IPS-18a (cell line): ENCODE results near the gene MAPK4.
"Not testable (repeated sequence)": the region's sequence is repeated elsewhere in the genome, so short reads cannot be mapped to it uniquely, and the experiment has no call there.

Experiments
- H3K27ac ChIP-seq: one replicate; pipeline ENCODE4 v1.5.1; 2013; ENCODE audit warnings: low read length
- H3K27me3 ChIP-seq: one replicate; pipeline ENCODE4 v1.6.1; 2013; ENCODE audit warnings: mild to moderate bottlenecking, low read length; ENCODE audit not compliant: control insufficient read depth, insufficient read depth
- H3K36me3 ChIP-seq: one replicate; pipeline ENCODE4 v1.6.1; 2013; ENCODE audit warnings: low read depth, low read length; ENCODE audit not compliant: control insufficient read depth
- H3K4me1 ChIP-seq: one replicate; pipeline ENCODE4 v1.6.1; 2013; ENCODE audit warnings: low read depth, low read length; ENCODE audit not compliant: control insufficient read depth
- H3K4me3 ChIP-seq: one replicate; pipeline ENCODE4 v1.5.1; 2013; ENCODE audit warnings: low read length
- H3K9ac ChIP-seq: one replicate; pipeline ENCODE4 v1.6.1; 2013; ENCODE audit warnings: mild to moderate bottlenecking, low read length, moderate library complexity
- H3K9me3 ChIP-seq: one replicate; pipeline ENCODE4 v1.6.1; 2013; ENCODE audit warnings: low read depth, low read length; ENCODE audit not compliant: control insufficient read depth

The MAPK4 gene

GRCh38 chr18:50749945-50750344 lies 190.1 kb downstream of the MAPK4 start:
- H3K27ac ChIP-seq: no peak overlapping the region
- H3K27me3 ChIP-seq: no peaks in the 10 kb centered on the region

GRCh38 chr18:50750546-50750945 lies 190.7 kb downstream of the MAPK4 start:
- Histone ChIP-seq H3K4me1 (peaks cover 23% of the 10 kb centered on the region), H3K27ac (no peak overlapping the region), H3K36me3 (no peaks in the 10 kb centered on the region), H3K9ac (no peak overlapping the region), H3K27me3 (no peaks in the 10 kb centered on the region), H3K4me3 (no peak overlapping the region), H3K9me3 (no peaks in the 10 kb centered on the region)

More at GRCh38 chr18:50749945-50750344, 190.1 kb downstream of the MAPK4 start:
- Histone ChIP-seq H3K4me1 (peaks cover 23% of the 10 kb centered on the region), H3K4me3 (no peak overlapping the region), H3K9me3 (no peaks in the 10 kb centered on the region), H3K36me3 (no peaks in the 10 kb centered on the region), H3K9ac (no peak overlapping the region)

GRCh38 chr18:50751490-50751889 lies 191.6 kb downstream of the MAPK4 start:
- Histone ChIP-seq H3K36me3 (no peaks in the 10 kb centered on the region), H3K4me1 (peaks cover 23% of the 10 kb centered on the region), H3K9ac (no peak overlapping the region), H3K4me3 (no peak overlapping the region), H3K27me3 (no peaks in the 10 kb centered on the region), H3K9me3 (no peaks in the 10 kb centered on the region), H3K27ac (no peak overlapping the region)

GRCh38 chr18:50751947-50752346 lies 192.1 kb downstream of the MAPK4 start:
- Histone ChIP-seq H3K9me3 (no peaks in the 10 kb centered on the region), H3K4me3 (no peak overlapping the region), H3K36me3 (no peaks in the 10 kb centered on the region), H3K4me1 (peaks cover 23% of the 10 kb centered on the region), H3K27ac (no peak overlapping the region), H3K9ac (no peak overlapping the region), H3K27me3 (no peaks in the 10 kb centered on the region)

GRCh38 chr18:50753311-50753710 lies 193.4 kb downstream of the MAPK4 start:
- Histone ChIP-seq H3K27ac (no peak overlapping the region), H3K9me3 (no peaks in the 10 kb centered on the region), H3K4me1 (peaks cover 19% of the 10 kb centered on the region), H3K9ac (no peak overlapping the region), H3K27me3 (no peaks in the 10 kb centered on the region), H3K4me3 (no peak overlapping the region), H3K36me3 (no peaks in the 10 kb centered on the region)

GRCh38 chr18:50754297-50754696 lies 194.4 kb downstream of the MAPK4 start:
- Histone ChIP-seq H3K36me3 (no peaks in the 10 kb centered on the region), H3K9me3 (no peaks in the 10 kb centered on the region), H3K27ac (no peak overlapping the region), H3K9ac (no peak overlapping the region), H3K4me3 (no peak overlapping the region), H3K4me1 (peaks cover 9% of the 10 kb centered on the region), H3K27me3 (no peaks in the 10 kb centered on the region)

- H3K9ac ChIP-seq: no peak overlapping the region
- H3K36me3 ChIP-seq: no peaks in the 10 kb centered on the region
- H3K27me3 ChIP-seq: no peaks in the 10 kb centered on the region
- H3K4me1 ChIP-seq: no peaks in the 10 kb centered on the region
- no peak overlapping the region for H3K4me3 ChIP-seq
- no peaks in the 10 kb centered on the region for H3K9me3 ChIP-seq
- H3K27ac ChIP-seq: no peak overlapping the region
Observed at GRCh38 chr18:50757358-50757757, 197.5 kb downstream of the MAPK4 start.

GRCh38 chr18:50769463-50769862 lies 209.6 kb downstream of the MAPK4 start:
- Histone ChIP-seq H3K27me3 (no peaks in the 10 kb centered on the region), H3K4me1 (no peaks in the 10 kb centered on the region), H3K9ac (no peak overlapping the region), H3K27ac (no peak overlapping the region), H3K36me3 (no peaks in the 10 kb centered on the region), H3K9me3 (no peaks in the 10 kb centered on the region), H3K4me3 (no peak overlapping the region)

- Histone ChIP-seq H3K4me3 (no peak overlapping the region), H3K4me1 (peaks cover 7% of the 10 kb centered on the region), H3K9ac (no peak overlapping the region), H3K36me3 (no peaks in the 10 kb centered on the region), H3K27me3 (no peaks in the 10 kb centered on the region), H3K9me3 (no peaks in the 10 kb centered on the region), H3K27ac (no peak overlapping the region)
Observed at GRCh38 chr18:50775207-50775606, 215.3 kb downstream of the MAPK4 start.

GRCh38 chr18:50775726-50776125 lies 215.8 kb downstream of the MAPK4 start:
- H3K27me3 ChIP-seq: no peaks in the 10 kb centered on the region
- H3K9ac ChIP-seq: no peak overlapping the region
- peaks cover 11% of the 10 kb centered on the region for H3K4me1 ChIP-seq
- no peaks in the 10 kb centered on the region for H3K9me3 ChIP-seq
- H3K27ac ChIP-seq: no peak overlapping the region
- H3K4me3 ChIP-seq: no peak overlapping the region
- H3K36me3 ChIP-seq: no peaks in the 10 kb centered on the region

- Histone ChIP-seq H3K9me3 (no peaks in the 10 kb centered on the region), H3K27me3 (no peaks in the 10 kb centered on the region), H3K27ac (no peak overlapping the region), H3K4me3 (no peak overlapping the region), H3K36me3 (no peaks in the 10 kb centered on the region), H3K9ac (no peak overlapping the region), H3K4me1 (peaks cover 11% of the 10 kb centered on the region)
Observed at GRCh38 chr18:50776383-50776782, 216.5 kb downstream of the MAPK4 start.

GRCh38 chr18:50779021-50779420 lies 219.1 kb downstream of the MAPK4 start:
- H3K9ac ChIP-seq, H3K27ac ChIP-seq, H3K4me3 ChIP-seq, H3K9me3 ChIP-seq, H3K27me3 ChIP-seq, H3K36me3 ChIP-seq: not testable (repeated sequence)
- H3K4me1 ChIP-seq: peaks cover 11% of the 10 kb centered on the region
